ENCODE results near the gene WSCD2.

WSCD2 gene

GRCh38 chr12:108174641-108175040, 45.6 kb downstream of the WSCD2 start:
- Histone ChIP-seq H3K27ac (ENCODE audit: poor library complexity, severe bottlenecking) (no peak overlapping the region), H3K36me3 (ENCODE audit: low read depth) (no peaks in the 10 kb centered on the region), H3K4me3 (ENCODE audit: severe bottlenecking) (no peak overlapping the region), H3K4me1 (ENCODE audit: insufficient read depth, poor library complexity, severe bottlenecking) (no peaks in the 10 kb centered on the region), H3K9me3 (ENCODE audit: severe bottlenecking) (no peaks in the 10 kb centered on the region), H3K27me3 (ENCODE audit: insufficient read depth, poor library complexity, severe bottlenecking) (no peaks in the 10 kb centered on the region)
- DNase-seq (ENCODE audit: low spot score) (no peak), ATAC-seq (ENCODE audit: low read depth) (no peak)
- TF ChIP-seq CTCF (IDR thresholded peaks at IDR 0.05; ENCODE audit: poor library complexity, severe bottlenecking): no peak

- no peaks in the 10 kb centered on the region for H3K4me1 ChIP-seq (ENCODE audit: insufficient read depth, poor library complexity, severe bottlenecking)
- no peaks in the 10 kb centered on the region for H3K36me3 ChIP-seq (ENCODE audit: low read depth)
- no peaks in the 10 kb centered on the region for H3K9me3 ChIP-seq (ENCODE audit: severe bottlenecking)
- H3K27me3 ChIP-seq (ENCODE audit: insufficient read depth, poor library complexity, severe bottlenecking): no peaks in the 10 kb centered on the region
- no peak for ATAC-seq (ENCODE audit: low read depth)
- DNase-seq (ENCODE audit: low spot score): no peak
- no peak overlapping the region for H3K27ac ChIP-seq (ENCODE audit: poor library complexity, severe bottlenecking)
- H3K4me3 ChIP-seq (ENCODE audit: severe bottlenecking): no peak overlapping the region
- TF ChIP-seq CTCF (IDR thresholded peaks at IDR 0.05; ENCODE audit: poor library complexity, severe bottlenecking): no peak
These were observed 46.2 kb downstream of the WSCD2 start for GRCh38 chr12:108175310-108175709.

DNA sequence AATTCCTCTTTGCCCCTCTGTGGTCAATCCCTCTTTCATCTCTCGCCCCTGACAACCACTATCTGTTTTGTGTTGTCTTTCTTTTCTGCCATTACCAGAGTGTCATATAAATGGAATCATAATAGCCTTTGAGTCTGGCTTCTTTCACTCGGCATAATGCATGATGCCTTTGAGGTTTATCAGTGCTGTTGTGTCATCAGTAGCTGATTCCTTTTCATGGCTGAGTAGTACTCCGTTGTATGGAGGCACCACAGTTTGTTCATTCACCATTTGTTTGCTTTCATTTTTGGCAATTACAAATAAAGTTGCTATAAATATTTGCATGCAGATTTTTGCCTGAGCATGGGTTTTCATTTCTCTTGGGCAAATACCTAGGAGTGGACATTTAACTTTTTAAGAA, 47.2 kb downstream of the WSCD2 start:
- Histone ChIP-seq H3K36me3 (ENCODE audit: low read depth) (no peaks in the 10 kb centered on the region), H3K4me3 (ENCODE audit: severe bottlenecking) (no peak overlapping the region), H3K27me3 (ENCODE audit: insufficient read depth, poor library complexity, severe bottlenecking) (no peaks in the 10 kb centered on the region), H3K9me3 (ENCODE audit: severe bottlenecking) (no peaks in the 10 kb centered on the region), H3K27ac (ENCODE audit: poor library complexity, severe bottlenecking) (no peak overlapping the region), H3K4me1 (ENCODE audit: insufficient read depth, poor library complexity, severe bottlenecking) (no peaks in the 10 kb centered on the region)
- no peak for TF ChIP-seq CTCF (IDR thresholded peaks at IDR 0.05; ENCODE audit: poor library complexity, severe bottlenecking)
- ATAC-seq (ENCODE audit: low read depth) (no peak), DNase-seq (ENCODE audit: low spot score) (no peak)

DNA sequence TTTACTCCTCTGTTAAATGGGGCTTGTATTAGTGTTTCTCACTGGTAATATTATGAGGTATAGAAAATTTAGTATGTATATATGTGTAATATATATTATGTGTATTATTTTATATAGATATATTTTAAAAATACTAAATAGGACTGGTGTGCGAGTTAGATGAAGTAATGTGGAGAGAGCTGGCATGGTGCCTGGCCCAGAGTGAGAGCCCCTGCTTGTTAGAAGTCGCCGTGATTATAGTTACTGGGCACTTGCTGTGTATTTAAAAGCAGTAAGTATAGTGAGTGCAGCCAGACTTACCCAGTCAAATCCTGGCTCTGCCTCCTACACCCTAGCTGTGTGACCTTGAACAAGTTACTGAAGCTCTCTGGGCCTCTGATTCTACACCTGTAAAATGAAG, 48.0 kb downstream of the WSCD2 start:
- Histone ChIP-seq H3K27ac (ENCODE audit: poor library complexity, severe bottlenecking) (no peak overlapping the region), H3K36me3 (ENCODE audit: low read depth) (no peaks in the 10 kb centered on the region), H3K4me3 (ENCODE audit: severe bottlenecking) (no peak overlapping the region), H3K9me3 (ENCODE audit: severe bottlenecking) (no peaks in the 10 kb centered on the region), H3K27me3 (ENCODE audit: insufficient read depth, poor library complexity, severe bottlenecking) (no peaks in the 10 kb centered on the region), H3K4me1 (ENCODE audit: insufficient read depth, poor library complexity, severe bottlenecking) (no peaks in the 10 kb centered on the region)
- TF ChIP-seq CTCF (IDR thresholded peaks at IDR 0.05; ENCODE audit: poor library complexity, severe bottlenecking): no peak
- DNase-seq (ENCODE audit: low spot score) (no peak), ATAC-seq (ENCODE audit: low read depth) (no peak)

- DNase-seq (ENCODE audit: low spot score): no peak
- Histone ChIP-seq H3K36me3 (ENCODE audit: low read depth) (no peaks in the 10 kb centered on the region), H3K4me3 (ENCODE audit: severe bottlenecking) (no peak overlapping the region), H3K9me3 (ENCODE audit: severe bottlenecking) (no peaks in the 10 kb centered on the region), H3K4me1 (ENCODE audit: insufficient read depth, poor library complexity, severe bottlenecking) (no peaks in the 10 kb centered on the region), H3K27me3 (ENCODE audit: insufficient read depth, poor library complexity, severe bottlenecking) (peaks cover 4% of the 10 kb centered on the region), H3K27ac (ENCODE audit: poor library complexity, severe bottlenecking) (no peak overlapping the region)
- no peak for TF ChIP-seq CTCF (IDR thresholded peaks at IDR 0.05; ENCODE audit: poor library complexity, severe bottlenecking)
- no peak for ATAC-seq (ENCODE audit: low read depth)
These were observed 50.2 kb downstream of the WSCD2 start for GRCh38 chr12:108179305-108179704.

Measured in RWPE2 (cell line).